GM12891 (cell line): ENCODE data around the gene SPEN.

Source experiments
- PAX5 ChIP-seq: IDR thresholded peaks from 2 replicates; pipeline ENCODE4 v1.6.1; 2011; ENCODE audit warnings: low read length, moderate library complexity, mild to moderate bottlenecking; ENCODE audit not compliant: insufficient read depth, severe bottlenecking
- POLR2A ChIP-seq: IDR thresholded peaks from 2 replicates; pipeline ENCODE4 v1.6.1; 2011; ENCODE audit warnings: low read depth, low read length, control low read depth
- POLR2AphosphoS5 ChIP-seq: IDR thresholded peaks from 2 replicates; pipeline ENCODE4 v1.6.1; 2011; ENCODE audit warnings: low read depth, low read length, control low read depth
- TAF1 ChIP-seq: IDR thresholded peaks from 2 replicates; pipeline ENCODE4 v1.6.1; 2011; ENCODE audit warnings: low read depth, low read length, control low read depth

DNA sequence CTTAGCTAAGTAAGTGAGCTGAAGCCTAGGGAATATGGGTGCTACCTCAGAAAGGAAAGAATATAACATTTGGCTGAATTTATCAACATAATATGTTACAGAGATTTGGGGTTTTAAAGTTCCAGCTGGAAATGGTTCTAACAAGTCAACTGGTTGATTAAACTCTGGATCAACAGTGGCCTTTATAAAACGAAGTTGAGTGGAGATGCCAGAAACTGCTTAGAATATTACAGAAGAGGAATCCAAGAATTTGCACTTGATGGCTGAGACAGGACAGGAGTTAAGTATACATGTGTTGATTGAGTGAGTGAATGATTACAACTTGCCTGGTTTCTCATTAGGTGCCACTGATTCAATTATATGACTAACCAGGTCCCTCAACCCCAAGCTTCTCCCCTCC, 135.8 kb downstream of the SPEN start:
- no peak for TF ChIP-seq POLR2AphosphoS5
- TF ChIP-seq POLR2A: no peak
- TF ChIP-seq TAF1: no peak
- no peak for TF ChIP-seq PAX5
